Transverse colon (tissue), 4 donors: ENCODE results near the gene PALLD. TPM values are rescaled to one million over a fixed set of nuclear protein-coding genes. Genes with fewer than 3 reads are reported as not detected.

Source experiments
- DNase-seq: peaks from one replicate; pipeline ENCODE4 v3.0.0-alpha.2; 2019
- H3K27ac ChIP-seq, 4 donors: fragments of 200-600 bp; sonication (generic); 2 replicates each; pipeline ENCODE4 v1.5.1; 2016 to 2018; ENCODE audit warnings: inconsistent platforms in 4 of 4
- H3K27me3 ChIP-seq: fragments of 200-600 bp; sonication (generic); 2 replicates; pipeline ENCODE4 v1.5.1; 2017; ENCODE audit warnings: inconsistent platforms
- H3K36me3 ChIP-seq, 4 donors: fragments of 200-600 bp; sonication (generic); 2 replicates each; pipeline ENCODE4 v1.5.1; 2017 to 2019; ENCODE audit warnings: inconsistent platforms in 4 of 4
- H3K4me1 ChIP-seq, 4 donors: fragments of 200-600 bp; sonication (generic); 2 replicates each; pipeline ENCODE4 v1.5.1; 2017 to 2020; ENCODE audit warnings: inconsistent platforms in 4 of 4
- H3K4me3 ChIP-seq, 4 donors: fragments of 200-600 bp; sonication (generic); 1 replicate in 1 of 4; 2 replicates in 3 of 4; pipeline versions ENCODE4 v1.5.1 to v1.6.1; 2017 to 2019; ENCODE audit warnings: inconsistent platforms in 4 of 4
- H3K9me3 ChIP-seq, 2 donors: fragments of 200-600 bp; sonication (generic); 2 replicates each; pipeline ENCODE4 v1.5.1; 2017 to 2019; ENCODE audit warnings: inconsistent platforms in 2 of 2
- EP300 ChIP-seq: sonication (generic); formaldehyde crosslinking; IDR thresholded peaks from one replicate; pipeline ENCODE4 v1.6.1; 2017; ENCODE audit warnings: antibody characterized with exemption, low read depth
- POLR2A ChIP-seq: fragments of 450-650 bp; IDR thresholded peaks from one replicate; pipeline ENCODE4 v1.6.1; 2016; ENCODE audit warnings: antibody characterized with exemption, mild to moderate bottlenecking, moderate library complexity
- POLR2AphosphoS5 ChIP-seq, 3 donors: sonication (generic); formaldehyde crosslinking; IDR thresholded peaks; one replicate each; pipeline ENCODE4 v1.6.1; 2016; ENCODE audit warnings: antibody characterized with exemption in 3 of 3
- WGBS, 2 donors: methylation state at CpG; one replicate each; pipeline ENCODE4 v1.1.5; 2018; ENCODE audit warnings: low coverage in 1 of 2; 5-methylcytosine and 5-hydroxymethylcytosine counted together
- in situ Hi-C, 4 donors: fragments of 200-750 bp; cut with MboI; loops; one replicate each; pipeline versions ENCODE4 v1.15.0 to v1.15.1; 2017; ENCODE audit warnings: low sequenced_read_pairs in 3 of 4, low pct_ligation_motif_present in 1 of 4, low pct_unique_long_range_greater_than_20kb in 1 of 4
- intact Hi-C: fragments of 100-400 bp; cut with DNase I; formaldehyde crosslinking; loops from one replicate; pipeline ENCODE4 v1.15.1; 2023; ENCODE audit warnings: low total_unique reads
- total RNA-seq, 4 donors: library from RNA; depleted of rRNA; stranded (reverse); fragments of >200 nt; gene quantifications; one replicate each; pipeline ENCODE4 v1.1.0, GENCODE V29; 2016
- TF ChIP-seq, protein P1 (sequence below), 5 experiments: fragments of 200-600 bp in 3 of 5; fragments of 450-650 bp in 2 of 5; sonication (generic) in 3 of 5; IDR thresholded peaks; 1 replicate in 2 of 5; 2 replicates in 3 of 5; pipeline ENCODE4 v1.5.1; 2016 to 2017; ENCODE audit warnings: antibody characterized with exemption in 5 of 5, inconsistent platforms in 3 of 5, mild to moderate bottlenecking in 2 of 5, moderate library complexity in 1 of 5

Gene PALLD
- total RNA-seq, 4 donors from 2014 or later = 230 to 309 (median 278) TPM

GRCh38 chr4:168636506-168637196 lies 139.8 kb downstream of the PALLD start:
- H3K9me3 ChIP-seq = no peaks in the 10 kb centered on the region
- WGBS, 2 donors = 61 to 65% methylated on average over 2 to 3 of the region's 3 CpGs
- in situ Hi-C loops = no loop called here
- H3K27ac ChIP-seq = peak overlapping the region; percentile 13 to 65 (median 60)
- no peaks in the 10 kb centered on the region for H3K36me3 ChIP-seq
- no peak overlapping the region for H3K4me3 ChIP-seq
- H3K4me1 ChIP-seq = peaks cover 0 to 31% (median 4%) of the 10 kb centered on the region in 4 donors
- DNase-seq = no peak
- peaks cover 5% of the 10 kb centered on the region for H3K27me3 ChIP-seq
- intact Hi-C loops = no loop called here
- no peak for TF ChIP-seq POLR2AphosphoS5 (IDR thresholded peaks at IDR 0.05)
- TF ChIP-seq, protein P1, sequence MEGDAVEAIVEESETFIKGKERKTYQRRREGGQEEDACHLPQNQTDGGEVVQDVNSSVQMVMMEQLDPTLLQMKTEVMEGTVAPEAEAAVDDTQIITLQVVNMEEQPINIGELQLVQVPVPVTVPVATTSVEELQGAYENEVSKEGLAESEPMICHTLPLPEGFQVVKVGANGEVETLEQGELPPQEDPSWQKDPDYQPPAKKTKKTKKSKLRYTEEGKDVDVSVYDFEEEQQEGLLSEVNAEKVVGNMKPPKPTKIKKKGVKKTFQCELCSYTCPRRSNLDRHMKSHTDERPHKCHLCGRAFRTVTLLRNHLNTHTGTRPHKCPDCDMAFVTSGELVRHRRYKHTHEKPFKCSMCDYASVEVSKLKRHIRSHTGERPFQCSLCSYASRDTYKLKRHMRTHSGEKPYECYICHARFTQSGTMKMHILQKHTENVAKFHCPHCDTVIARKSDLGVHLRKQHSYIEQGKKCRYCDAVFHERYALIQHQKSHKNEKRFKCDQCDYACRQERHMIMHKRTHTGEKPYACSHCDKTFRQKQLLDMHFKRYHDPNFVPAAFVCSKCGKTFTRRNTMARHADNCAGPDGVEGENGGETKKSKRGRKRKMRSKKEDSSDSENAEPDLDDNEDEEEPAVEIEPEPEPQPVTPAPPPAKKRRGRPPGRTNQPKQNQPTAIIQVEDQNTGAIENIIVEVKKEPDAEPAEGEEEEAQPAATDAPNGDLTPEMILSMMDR (IDR thresholded peaks at IDR 0.05) = no peak

GRCh38 chr4:168637872-168638756 lies 141.3 kb downstream of the PALLD start:
- Histone ChIP-seq H3K9me3 (no peaks in the 10 kb centered on the region), H3K4me3 (no peak overlapping the region), H3K27me3 (no peaks in the 10 kb centered on the region), H3K4me1 (peaks cover 0 to 21% (median 2%) of the 10 kb centered on the region in 4 donors), H3K36me3 (no peaks in the 10 kb centered on the region), H3K27ac (peak overlapping the region in 2 of 4 donors; percentile 26 to 64)
- intact Hi-C loops (no loop called here), in situ Hi-C loops (no loop called here)
- TF ChIP-seq, protein P1 (IDR thresholded peaks at IDR 0.05) = no peak
- TF ChIP-seq EP300 (no peak), POLR2A (no peak), POLR2AphosphoS5 (IDR thresholded peaks at IDR 0.05) (no peak)
- DNase-seq = no peak
- 76 to 82% methylated on average over 3 to 5 of the region's 5 CpGs for WGBS, 2 donors

GRCh38 chr4:168639914-168640313 lies 143.1 kb downstream of the PALLD start:
- intact Hi-C loops (no loop called here), in situ Hi-C loops (no loop called here)
- 96 to 97% methylated on average over 7 to 8 of the region's 8 CpGs for WGBS, 2 donors
- Histone ChIP-seq H3K36me3 (no peaks in the 10 kb centered on the region), H3K27me3 (no peaks in the 10 kb centered on the region), H3K4me3 (no peak overlapping the region), H3K4me1 (peaks cover 0 to 14% (median 4%) of the 10 kb centered on the region in 4 donors), H3K27ac (no peak overlapping the region), H3K9me3 (no peaks in the 10 kb centered on the region)
- no peak for DNase-seq
- no peak for TF ChIP-seq POLR2A
- TF ChIP-seq, protein P1 (IDR thresholded peaks at IDR 0.05) = no peak
- TF ChIP-seq POLR2AphosphoS5 (IDR thresholded peaks at IDR 0.05) = no peak
- TF ChIP-seq EP300 = no peak

- H3K4me1 ChIP-seq = peaks cover 0 to 5% (median 3%) of the 10 kb centered on the region in 4 donors
- in situ Hi-C loops = no loop called here
- H3K27ac ChIP-seq = no peak overlapping the region
- DNase-seq = no peak
- TF ChIP-seq POLR2A = no peak
- no peak for TF ChIP-seq POLR2AphosphoS5 (IDR thresholded peaks at IDR 0.05)
- TF ChIP-seq EP300 = no peak
- TF ChIP-seq, protein P1 (IDR thresholded peaks at IDR 0.05) = no peak
- WGBS, 2 donors = 56 to 78% methylated on average over 3 of the region's 3 CpGs
- H3K27me3 ChIP-seq = no peaks in the 10 kb centered on the region
- no peak overlapping the region for H3K4me3 ChIP-seq
- no peaks in the 10 kb centered on the region for H3K36me3 ChIP-seq
- intact Hi-C loops = no loop called here
- H3K9me3 ChIP-seq = no peaks in the 10 kb centered on the region
These were observed 144.9 kb downstream of the PALLD start for GRCh38 chr4:168641811-168642140.
